HCT116 (cell line): ENCODE measurements around the gene RNH1. TPM values are rescaled to one million over a fixed set of nuclear protein-coding genes. Genes with fewer than 3 reads are reported as not detected.

Experiments
- ATAC-seq: fragments of 200-7000 bp; cut with Tn5 transposase; 2 replicates; pipeline ENCODE4 v1.9.1; 2020; ENCODE audit warnings: mild to moderate bottlenecking, moderate library complexity
- BruUV-seq: library from RNA; stranded (reverse); fragments of 400-500 nt; replicated peaks from 2 replicates; lab custom pipeline; 2021; lab: Mats Ljungman, UMichigan
- CTCF ChIA-PET: fragments of 300-600 bp; sonication (Branson Sonifier 250); formaldehyde crosslinking; loops from one replicate; lab custom pipeline; 2021; ENCODE audit warnings: antibody characterized with exemption; lab: Charles Lee
- POLR2A ChIA-PET: fragments of 300-600, 350-600 bp; sonication (Branson Sonifier 250); formaldehyde crosslinking; loops from one replicate; lab custom pipeline; 2021; ENCODE audit warnings: antibody characterized with exemption; lab: Charles Lee
- RAD21 ChIA-PET, 2 experiments: fragments of 300-600 bp; sonication (Branson Sonifier 250); formaldehyde crosslinking; loops; one replicate each; lab custom pipeline; 2023; ENCODE audit warnings: low total read pairs in 2 of 2; ENCODE audit not compliant: uncharacterized antibody in 2 of 2, unreplicated experiment in 2 of 2, low non-redundant PET in 1 of 2; lab: Charles Lee
- DNase-seq: peaks from one replicate; pipeline ENCODE4 v3.0.0-alpha.2; 2010; ENCODE audit warnings: low read depth, low spot score
- H2AFZ ChIP-seq: fragments of 200-600 bp; shearing (Covaris generic), sonication (generic); 2 replicates; pipeline ENCODE4 v1.6.1; 2017; ENCODE audit warnings: low read depth, mixed run types, mixed read lengths, antibody characterized with exemption, low read length; ENCODE audit not compliant: poor library complexity, severe bottlenecking
- H3K27ac ChIP-seq: 2 replicates; pipeline ENCODE4 v1.5.1; 2012; ENCODE audit warnings: low read depth, low read length
- H3K27me3 ChIP-seq: fragments of 200-600 bp; sonication (generic); 2 replicates; pipeline ENCODE4 v1.6.1; 2016; ENCODE audit warnings: mixed run types, low read length, mixed read lengths; ENCODE audit not compliant: insufficient read depth
- H3K36me3 ChIP-seq, 2 experiments: fragments of 200-500 bp in 1 of 2; fragments of 200-600 bp in 1 of 2; sonication (Bioruptor generic) in 1 of 2; sonication (generic) in 1 of 2; 2 replicates each; pipeline versions ENCODE4 v1.5.1 to v1.6.1; 2014 to 2016; ENCODE audit warnings: low read length in 2 of 2, inconsistent platforms in 1 of 2, mixed read lengths in 1 of 2, mixed run types in 1 of 2; ENCODE audit not compliant: insufficient read depth in 2 of 2, control insufficient read depth in 1 of 2
- H3K4me1 ChIP-seq, 2 experiments: fragments of 200-600 bp in 1 of 2; sonication (generic) in 1 of 2; 2 replicates each; pipeline versions ENCODE4 v1.5.1 to v1.6.1; 2012 to 2017; ENCODE audit warnings: low read length in 2 of 2, inconsistent platforms in 1 of 2, mild to moderate bottlenecking in 1 of 2, mixed read lengths in 1 of 2, mixed run types in 1 of 2, moderate library complexity in 1 of 2; ENCODE audit not compliant: insufficient read depth in 2 of 2, control insufficient read depth in 1 of 2
- H3K4me2 ChIP-seq: fragments of 200-600 bp; sonication (generic); 2 replicates; pipeline ENCODE4 v1.6.1; 2017; ENCODE audit warnings: mixed run types, low read length, mixed read lengths
- H3K4me3 ChIP-seq, 2 experiments: fragments of 200-600 bp in 1 of 2; sonication (generic) in 1 of 2; replicated peaks in 1 of 2; 2 replicates each; pipeline ENCODE4 v1.5.1; 2011 to 2016; ENCODE audit warnings: low read length in 2 of 2, control low read depth in 1 of 2, low read depth in 1 of 2, mild to moderate bottlenecking in 1 of 2, mixed read lengths in 1 of 2, mixed run types in 1 of 2
- H3K79me2 ChIP-seq: fragments of 200-600 bp; sonication (generic); 2 replicates; pipeline ENCODE4 v1.6.1; 2017; ENCODE audit warnings: mild to moderate bottlenecking, mixed run types, low read length, moderate library complexity, mixed read lengths; ENCODE audit not compliant: insufficient read depth
- H3K9ac ChIP-seq: fragments of 200-600 bp; sonication (generic); 2 replicates; pipeline ENCODE4 v1.6.1; 2016; ENCODE audit warnings: low read length, mixed read lengths
- H3K9me2 ChIP-seq: fragments of 200-600 bp; sonication (generic), shearing (Covaris generic); 2 replicates; pipeline ENCODE4 v1.6.1; 2017; ENCODE audit warnings: mixed run types, mild to moderate bottlenecking, moderate library complexity; ENCODE audit not compliant: insufficient read depth
- H3K9me3 ChIP-seq, 2 experiments: fragments of 200-500 bp in 1 of 2; fragments of 200-600 bp in 1 of 2; sonication (Bioruptor generic) in 1 of 2; sonication (generic) in 1 of 2; 2 replicates each; pipeline ENCODE4 v1.6.1; 2014 to 2017; ENCODE audit warnings: low read length in 2 of 2, mixed read lengths in 2 of 2, inconsistent platforms in 1 of 2, low read depth in 1 of 2, mild to moderate bottlenecking in 1 of 2, mixed run types in 1 of 2, moderate library complexity in 1 of 2; ENCODE audit not compliant: control insufficient read depth in 1 of 2, insufficient read depth in 1 of 2
- H4K20me1 ChIP-seq: fragments of 200-600 bp; sonication (generic), shearing (Covaris generic); 2 replicates; pipeline ENCODE4 v1.6.1; 2017; ENCODE audit warnings: mixed run types, mild to moderate bottlenecking, moderate library complexity; ENCODE audit not compliant: insufficient read depth
- CBX3 ChIP-seq: IDR thresholded peaks from 2 replicates; pipeline ENCODE4 v1.6.1; 2012; ENCODE audit warnings: low read depth
- EZH2 ChIP-seq: fragments of 200-600 bp; sonication (generic); IDR thresholded peaks from 2 replicates; pipeline ENCODE4 v1.6.1; 2017; ENCODE audit warnings: antibody characterized with exemption, mixed run types
- EZH2phosphoT487 ChIP-seq: fragments of 200-600 bp; IDR thresholded peaks from 2 replicates; pipeline ENCODE4 v1.6.1; 2018; ENCODE audit warnings: antibody characterized with exemption, borderline replicate concordance
- FOSL1 ChIP-seq: IDR thresholded peaks from 2 replicates; pipeline ENCODE4 v1.6.1; 2012; ENCODE audit warnings: low read depth
- JUND ChIP-seq: IDR thresholded peaks from 2 replicates; pipeline ENCODE4 v1.6.1; 2012
- MAX ChIP-seq: IDR thresholded peaks from 2 replicates; pipeline ENCODE4 v1.6.1; 2012
- POLR2A ChIP-seq: IDR thresholded peaks from 2 replicates; pipeline ENCODE4 v1.7.0; 2011; ENCODE audit warnings: borderline replicate concordance; ENCODE audit not compliant: insufficient read depth, insufficient read length; ENCODE audit errors: extremely low read depth
- POLR2AphosphoS5 ChIP-seq: IDR thresholded peaks from 2 replicates; pipeline ENCODE4 v1.6.1; 2011; ENCODE audit warnings: mild to moderate bottlenecking, low read depth, low read length, moderate library complexity
- REST ChIP-seq: IDR thresholded peaks from 2 replicates; pipeline ENCODE4 v1.6.1; 2012; ENCODE audit warnings: low read depth
- SIN3A ChIP-seq: IDR thresholded peaks from 2 replicates; pipeline ENCODE4 v1.6.1; 2012; ENCODE audit warnings: low read depth
- SP1 ChIP-seq: IDR thresholded peaks from 2 replicates; pipeline ENCODE4 v1.6.1; 2012; ENCODE audit warnings: low read depth
- SRF ChIP-seq: IDR thresholded peaks from 2 replicates; pipeline ENCODE4 v1.6.1; 2012; ENCODE audit warnings: low read depth
- ZNF274 ChIP-seq: fragments of 200-500 bp; sonication (Bioruptor generic); IDR thresholded peaks from 2 replicates; pipeline ENCODE4 v1.6.1; 2014; ENCODE audit warnings: mild to moderate bottlenecking, low read depth, low read length, inconsistent platforms
- intact Hi-C: fragments of 100-400 bp; cut with micrococcal nuclease; formaldehyde crosslinking; loops from 2 replicates; pipeline ENCODE4 v1.10.0; 2022
- total RNA-seq: library from RNA; stranded (reverse); gene quantifications from one replicate; pipeline ENCODE4 v1.2.1, GENCODE V29; 2021; ENCODE audit not compliant: unreplicated experiment
- TF ChIP-seq, protein P1 (sequence below): IDR thresholded peaks from 2 replicates; pipeline ENCODE4 v1.6.1; 2011; ENCODE audit warnings: mild to moderate bottlenecking, low read length, moderate library complexity; ENCODE audit not compliant: insufficient replicate concordance; ENCODE audit errors: extremely low read depth
- TF ChIP-seq, protein P2 (sequence below): IDR thresholded peaks from 2 replicates; pipeline ENCODE4 v1.6.1; 2012

Gene RNH1
- total RNA-seq, 1 experiment from 2014 or later, result 120 TPM

DNA sequence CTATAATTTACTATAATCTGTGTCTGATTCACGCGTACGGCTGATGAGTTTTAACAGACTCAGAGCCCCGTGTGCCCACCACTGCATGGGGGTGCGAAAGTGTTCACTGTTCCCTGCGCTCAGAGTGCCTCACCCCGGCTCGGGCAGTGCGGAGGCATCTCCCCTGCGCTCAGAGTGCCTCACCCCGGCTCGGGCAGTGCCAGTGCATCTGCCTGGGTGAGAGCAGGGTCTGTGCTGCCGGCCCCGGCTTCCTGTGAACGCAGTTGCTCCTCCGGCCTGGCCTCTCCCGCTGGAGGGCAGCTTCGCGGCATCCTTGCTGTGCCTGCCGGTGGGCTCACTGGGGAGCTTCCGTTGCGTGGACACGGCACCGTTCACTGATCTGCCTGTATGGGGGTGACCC, 42.7 kb downstream of the RNH1 start:
- DNase-seq (no peak), ATAC-seq (no peak)
- Histone ChIP-seq H2AFZ (no peak overlapping the region), H3K4me3 (no peak overlapping the region), H3K27ac (no peak overlapping the region), H3K9me2 (no peaks in the 10 kb centered on the region), H3K36me3 (peaks cover 3% of the 10 kb centered on the region in 2 experiments; a peak in 2 of 4 replicates), H3K9ac (no peak overlapping the region), H3K27me3 (no peaks in the 10 kb centered on the region), H3K79me2 (peaks cover 23% of the 10 kb centered on the region; the same call in 1 of the 2 replicates), H3K9me3 (no peaks in the 10 kb centered on the region), H3K4me2 (no peak overlapping the region), H3K4me1 (no peaks in the 10 kb centered on the region)
- ChIA-PET CTCF (no interaction called here), RAD21 (no interaction called here), POLR2A (no interaction called here)
- intact Hi-C loops, result no loop called here
- BruUV-seq, result no TSS peak
- TF ChIP-seq, protein P1, sequence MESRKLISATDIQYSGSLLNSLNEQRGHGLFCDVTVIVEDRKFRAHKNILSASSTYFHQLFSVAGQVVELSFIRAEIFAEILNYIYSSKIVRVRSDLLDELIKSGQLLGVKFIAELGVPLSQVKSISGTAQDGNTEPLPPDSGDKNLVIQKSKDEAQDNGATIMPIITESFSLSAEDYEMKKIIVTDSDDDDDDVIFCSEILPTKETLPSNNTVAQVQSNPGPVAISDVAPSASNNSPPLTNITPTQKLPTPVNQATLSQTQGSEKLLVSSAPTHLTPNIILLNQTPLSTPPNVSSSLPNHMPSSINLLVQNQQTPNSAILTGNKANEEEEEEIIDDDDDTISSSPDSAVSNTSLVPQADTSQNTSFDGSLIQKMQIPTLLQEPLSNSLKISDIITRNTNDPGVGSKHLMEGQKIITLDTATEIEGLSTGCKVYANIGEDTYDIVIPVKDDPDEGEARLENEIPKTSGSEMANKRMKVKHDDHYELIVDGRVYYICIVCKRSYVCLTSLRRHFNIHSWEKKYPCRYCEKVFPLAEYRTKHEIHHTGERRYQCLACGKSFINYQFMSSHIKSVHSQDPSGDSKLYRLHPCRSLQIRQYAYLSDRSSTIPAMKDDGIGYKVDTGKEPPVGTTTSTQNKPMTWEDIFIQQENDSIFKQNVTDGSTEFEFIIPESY, result no peak
- no peak for TF ChIP-seq MAX
- TF ChIP-seq ZNF274, result no peak
- no peak for TF ChIP-seq SIN3A
- TF ChIP-seq JUND, result no peak
- no peak for TF ChIP-seq EZH2
- TF ChIP-seq, all 23 proteins: peak for 0
- H4K20me1 ChIP-seq, result no peaks in the 10 kb centered on the region

GRCh38 chr11:462107-462890, 44.7 kb downstream of the RNH1 start:
- CTCF ChIA-PET, result no interaction called here
- no peak for ATAC-seq
- POLR2A ChIA-PET, result no interaction called here
- H3K9me3 ChIP-seq, result no peaks in the 10 kb centered on the region
- BruUV-seq, result no TSS peak
- no peak overlapping the region for H3K4me2 ChIP-seq
- H2AFZ ChIP-seq, result no peak overlapping the region
- H3K4me1 ChIP-seq, result no peaks in the 10 kb centered on the region
- no peaks in the 10 kb centered on the region for H3K27me3 ChIP-seq
- H3K36me3 ChIP-seq, result peaks cover 3% of the 10 kb centered on the region in 2 experiments; a peak in 2 of 4 replicates
- intact Hi-C loops, result no loop called here
- RAD21 ChIA-PET, result no interaction called here
- no peaks in the 10 kb centered on the region for H3K9me2 ChIP-seq
- no peak overlapping the region for H3K9ac ChIP-seq
- H3K27ac ChIP-seq, result no peak overlapping the region
- no peak for DNase-seq
- no peak overlapping the region for H3K4me3 ChIP-seq
- peaks cover 33% of the 10 kb centered on the region for H3K79me2 ChIP-seq
- H4K20me1 ChIP-seq, result no peaks in the 10 kb centered on the region
- TF ChIP-seq CBX3, result no peak
- no peak for TF ChIP-seq POLR2A
- no peak for TF ChIP-seq JUND
- TF ChIP-seq EZH2phosphoT487, result no peak
- TF ChIP-seq, protein P2, sequence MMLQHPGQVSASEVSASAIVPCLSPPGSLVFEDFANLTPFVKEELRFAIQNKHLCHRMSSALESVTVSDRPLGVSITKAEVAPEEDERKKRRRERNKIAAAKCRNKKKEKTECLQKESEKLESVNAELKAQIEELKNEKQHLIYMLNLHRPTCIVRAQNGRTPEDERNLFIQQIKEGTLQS, result no peak
- TF ChIP-seq FOSL1, result no peak
- TF ChIP-seq POLR2AphosphoS5, result no peak
- TF ChIP-seq SP1, result no peak
- no peak for TF ChIP-seq EZH2
- TF ChIP-seq SRF, result no peak
- TF ChIP-seq REST, result no peak
- no peak for TF ChIP-seq SIN3A
